Inflammatory macrophage (primary cell): ENCODE data around the gene CNOT8.

Experiments used
- DNase-seq, 2 donors: peaks; one replicate each; pipeline ENCODE4 v3.0.0-alpha.2; 2020 to 2022

CNOT8 gene

DNA sequence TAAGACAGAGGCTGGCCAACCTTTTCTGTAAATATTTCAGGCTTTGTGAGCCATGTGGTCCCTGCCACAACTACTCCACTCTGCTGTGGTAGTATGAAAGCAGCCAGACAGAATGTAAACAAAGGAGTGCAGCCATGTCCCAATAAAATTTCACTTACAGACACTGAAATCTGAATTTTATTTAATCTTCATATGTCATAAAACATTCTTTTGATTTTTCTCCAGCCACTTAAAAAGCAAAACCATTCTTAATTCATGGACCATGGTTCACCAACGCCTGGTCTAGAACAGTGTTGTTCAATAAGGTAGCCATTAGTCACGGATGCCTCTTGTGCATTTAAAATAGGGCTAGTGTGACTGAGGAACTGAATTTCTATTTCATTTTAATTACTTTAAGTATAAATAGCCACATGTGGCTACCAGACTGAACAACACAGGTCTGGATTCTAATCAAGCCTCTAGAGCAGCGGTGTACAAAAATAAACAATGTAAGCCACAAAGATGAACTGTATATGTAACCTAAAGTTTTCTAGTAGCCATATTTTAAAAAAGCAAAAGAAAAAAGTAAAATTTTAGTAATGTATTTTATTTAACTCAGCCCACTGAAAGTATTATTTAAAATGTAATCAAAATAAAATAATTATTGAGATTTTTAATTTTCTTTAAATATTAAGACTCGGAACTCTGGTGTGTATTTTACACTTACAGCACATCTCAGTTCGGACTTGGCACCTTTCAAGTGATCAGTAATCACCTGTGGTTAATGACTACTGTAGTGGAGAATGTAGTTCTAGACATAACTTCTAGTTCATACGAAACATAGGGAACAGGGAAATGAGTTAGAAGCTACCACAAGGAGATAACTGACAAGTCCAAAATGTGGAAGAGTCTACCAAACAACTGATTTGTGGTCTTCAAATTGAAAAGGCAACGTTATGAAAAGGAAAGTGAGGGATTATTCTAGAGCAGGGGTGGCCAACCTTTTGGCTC is 65.3 kb downstream of the CNOT8 start:
- no peak for DNase-seq
